Esophagus muscularis mucosa (tissue), 4 donors: ENCODE results near the gene NUP214.

ENCODE experiments used
- EP300 ChIP-seq: sonication (generic); formaldehyde crosslinking; IDR thresholded peaks from one replicate; pipeline ENCODE4 v1.6.1; 2017; ENCODE audit warnings: antibody characterized with exemption
- POLR2A ChIP-seq: fragments of 450-650 bp; IDR thresholded peaks from one replicate; pipeline ENCODE4 v1.6.1; 2017; ENCODE audit warnings: antibody characterized with exemption, moderate library complexity, mild to moderate bottlenecking, low read depth
- POLR2AphosphoS5 ChIP-seq, 2 donors: sonication (generic); formaldehyde crosslinking; IDR thresholded peaks; one replicate each; pipeline ENCODE4 v1.6.1; 2017; ENCODE audit warnings: antibody characterized with exemption in 2 of 2
- TF ChIP-seq, protein P1 (sequence below), 3 experiments: fragments of 200-600 bp in 2 of 3; fragments of 450-650 bp in 1 of 3; sonication (generic) in 2 of 3; IDR thresholded peaks; one replicate each; pipeline ENCODE4 v1.5.1; 2017 to 2019; ENCODE audit warnings: antibody characterized with exemption in 3 of 3, mild to moderate bottlenecking in 2 of 3, moderate library complexity in 1 of 3

- TF ChIP-seq POLR2AphosphoS5 (IDR thresholded peaks at IDR 0.05) (no peak), POLR2A (no peak), EP300 (no peak)
- TF ChIP-seq, protein P1, sequence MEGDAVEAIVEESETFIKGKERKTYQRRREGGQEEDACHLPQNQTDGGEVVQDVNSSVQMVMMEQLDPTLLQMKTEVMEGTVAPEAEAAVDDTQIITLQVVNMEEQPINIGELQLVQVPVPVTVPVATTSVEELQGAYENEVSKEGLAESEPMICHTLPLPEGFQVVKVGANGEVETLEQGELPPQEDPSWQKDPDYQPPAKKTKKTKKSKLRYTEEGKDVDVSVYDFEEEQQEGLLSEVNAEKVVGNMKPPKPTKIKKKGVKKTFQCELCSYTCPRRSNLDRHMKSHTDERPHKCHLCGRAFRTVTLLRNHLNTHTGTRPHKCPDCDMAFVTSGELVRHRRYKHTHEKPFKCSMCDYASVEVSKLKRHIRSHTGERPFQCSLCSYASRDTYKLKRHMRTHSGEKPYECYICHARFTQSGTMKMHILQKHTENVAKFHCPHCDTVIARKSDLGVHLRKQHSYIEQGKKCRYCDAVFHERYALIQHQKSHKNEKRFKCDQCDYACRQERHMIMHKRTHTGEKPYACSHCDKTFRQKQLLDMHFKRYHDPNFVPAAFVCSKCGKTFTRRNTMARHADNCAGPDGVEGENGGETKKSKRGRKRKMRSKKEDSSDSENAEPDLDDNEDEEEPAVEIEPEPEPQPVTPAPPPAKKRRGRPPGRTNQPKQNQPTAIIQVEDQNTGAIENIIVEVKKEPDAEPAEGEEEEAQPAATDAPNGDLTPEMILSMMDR (IDR thresholded peaks at IDR 0.05) = no peak
Observed at GRCh38 chr9:131092548-131093440, 32.6 kb upstream of the NUP214 start.
